ENCODE results near the gene CGB3. TPM values are rescaled to one million over a fixed set of nuclear protein-coding genes. Genes with fewer than 3 reads are reported as not detected.

Gene CGB3
- total RNA-seq, 1 experiment from 2014 or later: not detected

DNA sequence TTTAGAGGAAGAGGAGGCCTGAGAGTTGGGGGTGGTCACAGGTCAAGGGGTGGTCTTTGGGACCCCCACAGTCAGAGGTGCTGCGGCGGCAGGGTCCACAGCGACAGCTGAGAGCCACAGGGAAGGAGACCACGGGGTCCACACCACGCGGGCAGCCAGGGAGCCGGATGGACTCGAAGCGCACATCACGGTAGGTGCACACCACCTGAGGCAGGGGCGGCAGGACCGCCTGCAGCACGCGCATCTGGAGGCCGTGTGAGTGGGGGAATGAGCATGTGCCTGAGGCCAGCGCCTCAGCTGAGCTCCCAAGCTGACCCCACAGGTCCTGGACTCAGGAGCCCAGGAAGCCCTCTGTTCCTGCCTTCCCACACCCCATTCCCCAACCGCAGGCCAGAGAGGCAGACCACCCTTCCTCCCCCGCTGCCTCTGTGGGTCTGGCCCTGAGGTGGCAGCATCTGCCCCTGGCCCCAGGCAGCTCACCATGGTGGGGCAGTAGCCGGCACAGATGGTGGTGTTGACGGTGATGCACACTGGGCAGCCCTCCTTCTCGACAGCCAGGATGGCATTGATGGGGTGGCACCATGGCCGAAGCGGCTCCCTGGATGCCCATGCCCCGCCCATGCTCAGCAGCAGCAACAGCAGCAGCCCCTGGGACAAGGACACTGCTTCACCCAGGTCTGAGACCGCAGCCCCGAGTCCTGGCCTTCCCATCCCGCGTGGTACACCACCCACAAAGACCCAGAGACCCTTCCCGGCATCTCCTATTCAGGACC is 7.9 kb downstream of the CGB3 start:
- ChIA-PET CTCF (no interaction called here), RAD21 (ENCODE audit: low non-redundant PET in 1 of 2, low total read pairs in 2 of 2, uncharacterized antibody in 2 of 2, unreplicated experiment in 2 of 2) (no interaction called here), POLR2A (no interaction called here)
- Histone ChIP-seq H3K4me2 (ENCODE audit: low read length) (no peak overlapping the region), H3K27ac (ENCODE audit: low read depth, low read length) (no peak overlapping the region), H3K79me2 (ENCODE audit: insufficient read depth, low read length) (no peaks in the 10 kb centered on the region), H4K20me1 (ENCODE audit: insufficient read depth) (no peaks in the 10 kb centered on the region), H3K4me3 (replicated peaks in 1 of 2; ENCODE audit: low read depth in 1 of 2, low read length in 2 of 2) (no peak overlapping the region), H3K4me1 (ENCODE audit: control insufficient read depth in 1 of 2, insufficient read depth in 2 of 2, low read length in 2 of 2) (peaks cover 21 to 43% of the 10 kb centered on the region in 2 experiments), H3K27me3 (ENCODE audit: insufficient read depth, low read length) (no peaks in the 10 kb centered on the region), H3K36me3 (ENCODE audit: control insufficient read depth in 1 of 2, insufficient read depth in 2 of 2, low read length in 2 of 2) (peaks cover 18 to 21% of the 10 kb centered on the region in 2 experiments), H3K9me2 (ENCODE audit: insufficient read depth) (no peaks in the 10 kb centered on the region), H3K9ac (ENCODE audit: low read length) (no peak overlapping the region), H3K9me3 (ENCODE audit: control insufficient read depth in 1 of 2, insufficient read depth in 1 of 2, low read depth in 1 of 2, low read length in 2 of 2) (no peaks in the 10 kb centered on the region), H2AFZ (ENCODE audit: low read depth, low read length, poor library complexity, severe bottlenecking) (no peak overlapping the region)
- intact Hi-C loops (cut with micrococcal nuclease): no loop called here
- ATAC-seq: no peak
- no TSS peak for BruUV-seq (replicated peaks)
- no peak for DNase-seq (ENCODE audit: low read depth, low spot score)
- TF ChIP-seq ZFX (IDR thresholded peaks at IDR 0.05) (no peak), EZH2phosphoT487 (IDR thresholded peaks at IDR 0.05; ENCODE audit: borderline replicate concordance) (no peak), JUND (IDR thresholded peaks at IDR 0.05) (no peak), YY1 (IDR thresholded peaks at IDR 0.05; ENCODE audit: extremely low read depth, insufficient replicate concordance, low read depth, low read length) (no peak), SIN3A (IDR thresholded peaks at IDR 0.05; ENCODE audit: low read depth) (no peak), FOSL1 (IDR thresholded peaks at IDR 0.05; ENCODE audit: low read depth) (no peak), SRF (IDR thresholded peaks at IDR 0.05; ENCODE audit: low read depth) (no peak), POLR2AphosphoS5 (IDR thresholded peaks at IDR 0.05; ENCODE audit: low read depth, low read length) (no peak), ZNF274 (IDR thresholded peaks at IDR 0.05; ENCODE audit: low read depth, low read length) (no peak), EZH2 (IDR thresholded peaks at IDR 0.05) (no peak)
- TF ChIP-seq, protein P1, sequence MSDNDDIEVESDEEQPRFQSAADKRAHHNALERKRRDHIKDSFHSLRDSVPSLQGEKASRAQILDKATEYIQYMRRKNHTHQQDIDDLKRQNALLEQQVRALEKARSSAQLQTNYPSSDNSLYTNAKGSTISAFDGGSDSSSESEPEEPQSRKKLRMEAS (IDR thresholded peaks at IDR 0.05): no peak
- TF ChIP-seq, protein P2, sequence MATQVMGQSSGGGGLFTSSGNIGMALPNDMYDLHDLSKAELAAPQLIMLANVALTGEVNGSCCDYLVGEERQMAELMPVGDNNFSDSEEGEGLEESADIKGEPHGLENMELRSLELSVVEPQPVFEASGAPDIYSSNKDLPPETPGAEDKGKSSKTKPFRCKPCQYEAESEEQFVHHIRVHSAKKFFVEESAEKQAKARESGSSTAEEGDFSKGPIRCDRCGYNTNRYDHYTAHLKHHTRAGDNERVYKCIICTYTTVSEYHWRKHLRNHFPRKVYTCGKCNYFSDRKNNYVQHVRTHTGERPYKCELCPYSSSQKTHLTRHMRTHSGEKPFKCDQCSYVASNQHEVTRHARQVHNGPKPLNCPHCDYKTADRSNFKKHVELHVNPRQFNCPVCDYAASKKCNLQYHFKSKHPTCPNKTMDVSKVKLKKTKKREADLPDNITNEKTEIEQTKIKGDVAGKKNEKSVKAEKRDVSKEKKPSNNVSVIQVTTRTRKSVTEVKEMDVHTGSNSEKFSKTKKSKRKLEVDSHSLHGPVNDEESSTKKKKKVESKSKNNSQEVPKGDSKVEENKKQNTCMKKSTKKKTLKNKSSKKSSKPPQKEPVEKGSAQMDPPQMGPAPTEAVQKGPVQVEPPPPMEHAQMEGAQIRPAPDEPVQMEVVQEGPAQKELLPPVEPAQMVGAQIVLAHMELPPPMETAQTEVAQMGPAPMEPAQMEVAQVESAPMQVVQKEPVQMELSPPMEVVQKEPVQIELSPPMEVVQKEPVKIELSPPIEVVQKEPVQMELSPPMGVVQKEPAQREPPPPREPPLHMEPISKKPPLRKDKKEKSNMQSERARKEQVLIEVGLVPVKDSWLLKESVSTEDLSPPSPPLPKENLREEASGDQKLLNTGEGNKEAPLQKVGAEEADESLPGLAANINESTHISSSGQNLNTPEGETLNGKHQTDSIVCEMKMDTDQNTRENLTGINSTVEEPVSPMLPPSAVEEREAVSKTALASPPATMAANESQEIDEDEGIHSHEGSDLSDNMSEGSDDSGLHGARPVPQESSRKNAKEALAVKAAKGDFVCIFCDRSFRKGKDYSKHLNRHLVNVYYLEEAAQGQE (IDR thresholded peaks at IDR 0.05; ENCODE audit: low read depth): no peak

Data from HCT116 (cell line).